GM12872 (cell line): Measurements from ENCODE around the gene TRIM9.

Experiments used
- CTCF ChIP-seq: IDR thresholded peaks from 3 replicates; pipeline ENCODE4 v1.5.1; 2011; ENCODE audit warnings: low read depth, mild to moderate bottlenecking, low read length, moderate library complexity; ENCODE audit not compliant: insufficient read depth

Gene TRIM9

GRCh38 chr14:50946234-50946935 is 148.5 kb downstream of the TRIM9 start:
- TF ChIP-seq CTCF: no peak

GRCh38 chr14:50944647-50945413 is 150.1 kb downstream of the TRIM9 start:
- TF ChIP-seq CTCF: no peak

DNA sequence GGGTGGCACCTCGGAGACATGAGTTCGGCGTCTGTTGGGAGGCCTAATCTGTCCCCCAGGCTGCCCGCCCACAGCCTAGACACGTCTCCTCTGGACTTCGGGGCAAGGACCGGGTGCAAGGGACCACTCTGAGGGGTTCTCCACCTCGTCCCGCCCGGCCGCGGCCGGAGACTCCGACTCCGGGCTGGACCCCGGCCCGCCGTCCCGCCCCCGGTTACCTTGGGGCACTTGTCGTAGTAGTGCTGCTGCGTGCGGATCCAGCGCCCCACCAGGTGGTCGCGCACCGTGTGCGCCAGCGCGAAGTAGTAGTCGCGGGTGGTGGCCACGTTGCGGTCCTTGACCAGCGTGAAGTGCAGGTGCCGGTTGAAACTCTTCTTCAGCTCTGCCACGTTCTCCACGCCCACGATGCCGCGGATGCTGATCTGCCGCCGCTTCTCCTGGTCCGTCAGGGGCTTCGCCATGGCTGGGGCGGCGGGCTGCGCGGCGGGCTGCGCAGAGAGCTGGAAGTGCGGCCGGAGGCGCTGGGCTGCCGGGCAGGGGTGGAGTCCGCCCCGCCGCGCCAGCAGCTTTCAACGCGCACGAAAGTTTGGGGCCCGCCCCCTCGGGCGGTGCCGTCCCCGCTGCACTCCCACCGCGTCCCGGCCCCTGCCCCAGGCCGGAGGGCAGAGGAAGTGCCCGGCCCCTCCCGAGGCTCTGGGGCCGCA is 150.8 kb downstream of the TRIM9 start, which contains the start of gene PYGL:
Gene PYGL (minus strand): TSS at position 541 of the 704 bp plus-strand sequence. CDS start 80 bp downstream, at position 461.
- TF ChIP-seq CTCF: no peak

GRCh38 chr14:50943261-50943942 is 151.5 kb downstream of the TRIM9 start:
- no peak for TF ChIP-seq CTCF

GRCh38 chr14:50941151-50941550 is 153.8 kb downstream of the TRIM9 start:
- TF ChIP-seq CTCF: no peak

DNA sequence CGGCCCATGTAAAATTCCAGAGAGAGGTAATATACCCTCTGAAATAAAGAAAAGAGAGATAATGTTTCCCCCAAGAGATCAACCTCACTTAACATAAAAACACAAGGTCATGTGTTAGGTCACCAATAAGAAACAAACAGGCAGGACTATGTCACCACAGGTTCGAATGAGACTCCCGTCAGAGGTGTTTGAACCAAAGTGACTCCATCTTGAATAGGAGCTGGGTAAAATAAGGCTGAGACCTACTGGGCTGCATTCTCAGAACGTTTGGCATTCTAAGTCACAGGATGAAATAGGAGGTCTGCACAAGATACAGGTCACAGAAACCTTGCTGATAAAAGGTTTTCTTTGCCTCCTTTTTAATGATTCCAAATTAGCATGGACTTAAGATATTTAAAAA is 157.1 kb downstream of the TRIM9 start:
- no peak for TF ChIP-seq CTCF

DNA sequence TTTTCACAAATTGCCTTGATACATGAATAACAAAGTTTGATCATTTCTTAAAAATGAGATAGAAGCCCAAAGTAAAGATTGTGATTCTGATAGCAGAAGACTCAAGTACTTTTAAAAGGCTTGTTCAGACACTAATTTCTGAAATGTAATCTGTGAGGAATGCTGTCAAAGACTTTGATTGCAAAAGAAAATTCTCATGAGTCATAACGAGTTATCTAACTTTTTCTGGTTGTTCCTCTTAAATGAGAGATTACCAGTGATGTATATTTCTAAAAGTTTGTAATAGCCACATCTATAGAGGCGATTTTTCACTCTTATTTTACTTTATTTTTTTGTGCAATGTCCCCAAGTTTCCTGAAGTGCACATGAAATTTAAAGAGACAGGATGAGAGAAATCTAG is 157.6 kb downstream of the TRIM9 start:
- no peak for TF ChIP-seq CTCF
